DND-41 (cell line): ENCODE results near the gene C19orf33.

Experiments used
- ATAC-seq: fragments of 200-7000 bp; cut with Tn5 transposase; 3 replicates; pipeline ENCODE4 v1.9.1; 2021; ENCODE audit warnings: low read depth; ENCODE audit not compliant: insufficient read depth
- DNase-seq: peaks from one replicate; pipeline ENCODE4 v3.0.0-alpha.2; 2020
- H2AFZ ChIP-seq: 2 replicates; pipeline ENCODE4 v1.6.0; 2012; ENCODE audit warnings: low read depth, low read length
- H3K27ac ChIP-seq: 2 replicates; pipeline ENCODE4 v1.5.1; 2012; ENCODE audit warnings: low read length, inconsistent platforms
- H3K27me3 ChIP-seq: fragments of 200-600 bp; sonication (generic); 2 replicates; pipeline ENCODE4 v1.6.0; 2012; ENCODE audit warnings: low read length, mild to moderate bottlenecking, inconsistent platforms; ENCODE audit not compliant: insufficient read depth, poor library complexity
- H3K36me3 ChIP-seq: 2 replicates; pipeline ENCODE4 v1.5.1; 2012; ENCODE audit warnings: low read length, inconsistent platforms; ENCODE audit not compliant: insufficient read depth
- H3K4me1 ChIP-seq: 2 replicates; pipeline ENCODE4 v1.5.1; 2012; ENCODE audit warnings: mild to moderate bottlenecking, low read length; ENCODE audit not compliant: insufficient read depth
- H3K4me2 ChIP-seq: 2 replicates; pipeline ENCODE4 v1.6.0; 2012; ENCODE audit warnings: mild to moderate bottlenecking, moderate library complexity, low read length, inconsistent platforms; ENCODE audit not compliant: insufficient read depth
- H3K4me3 ChIP-seq, 2 experiments: fragments of 200-600 bp in 1 of 2; shearing (Covaris generic) in 1 of 2; 2 replicates each; pipeline ENCODE4 v1.5.1; 2012 to 2016; ENCODE audit warnings: inconsistent platforms in 2 of 2, low read length in 2 of 2, mild to moderate bottlenecking in 2 of 2, low read depth in 1 of 2, moderate library complexity in 1 of 2
- H3K79me2 ChIP-seq: 2 replicates; pipeline ENCODE4 v1.6.0; 2012; ENCODE audit warnings: low read length, inconsistent platforms; ENCODE audit not compliant: insufficient read depth
- H3K9ac ChIP-seq: 2 replicates; pipeline ENCODE4 v1.6.0; 2012; ENCODE audit warnings: low read depth, mild to moderate bottlenecking, inconsistent platforms, low read length, moderate library complexity
- H3K9me3 ChIP-seq: 2 replicates; pipeline ENCODE4 v1.5.1; 2012; ENCODE audit warnings: low read length, moderate library complexity, mild to moderate bottlenecking, inconsistent platforms; ENCODE audit not compliant: insufficient read depth, severe bottlenecking
- H4K20me1 ChIP-seq: 2 replicates; pipeline ENCODE4 v1.6.0; 2012; ENCODE audit warnings: low read length; ENCODE audit not compliant: insufficient read depth
- CTCF ChIP-seq: IDR thresholded peaks from 2 replicates; pipeline ENCODE4 v1.5.1; 2012; ENCODE audit warnings: borderline replicate concordance, low read length, moderate library complexity, mild to moderate bottlenecking; ENCODE audit not compliant: poor library complexity, severe bottlenecking; ENCODE audit errors: extremely low read depth
- EZH2 ChIP-seq: IDR thresholded peaks from 3 replicates; pipeline ENCODE4 v1.6.1; 2012; ENCODE audit warnings: borderline replicate concordance, low read depth, mild to moderate bottlenecking, moderate library complexity, low read length, inconsistent platforms; ENCODE audit not compliant: severe bottlenecking

Gene C19orf33

GRCh38 chr19:38283271-38283670 lies 20.8 kb upstream of the C19orf33 start:
- Histone ChIP-seq H3K36me3 (no peaks in the 10 kb centered on the region), H3K27ac (no peak overlapping the region), H2AFZ (no peak overlapping the region), H3K9me3 (no peaks in the 10 kb centered on the region), H3K27me3 (no peaks in the 10 kb centered on the region), H3K4me1 (no peaks in the 10 kb centered on the region), H3K4me3 (no peak overlapping the region), H3K9ac (no peak overlapping the region), H3K79me2 (no peaks in the 10 kb centered on the region), H4K20me1 (no peaks in the 10 kb centered on the region), H3K4me2 (no peak overlapping the region)
- ATAC-seq: no peak
- DNase-seq: no peak
- TF ChIP-seq CTCF (no peak), EZH2 (no peak)

GRCh38 chr19:38284422-38284821 lies 19.6 kb upstream of the C19orf33 start:
- ATAC-seq: no peak
- Histone ChIP-seq H3K27me3 (no peaks in the 10 kb centered on the region), H2AFZ (no peak overlapping the region), H3K9me3 (no peaks in the 10 kb centered on the region), H3K9ac (no peak overlapping the region), H3K4me3 (no peak overlapping the region), H3K36me3 (no peaks in the 10 kb centered on the region), H3K4me1 (no peaks in the 10 kb centered on the region), H3K4me2 (no peak overlapping the region), H3K79me2 (no peaks in the 10 kb centered on the region), H3K27ac (no peak overlapping the region), H4K20me1 (no peaks in the 10 kb centered on the region)
- TF ChIP-seq EZH2: no peak
- TF ChIP-seq CTCF: no peak
- no peak for DNase-seq

GRCh38 chr19:38285567-38285966 lies 18.5 kb upstream of the C19orf33 start:
- H3K9me3 ChIP-seq: no peaks in the 10 kb centered on the region
- H3K9ac ChIP-seq: no peak overlapping the region
- H3K27ac ChIP-seq: no peak overlapping the region
- DNase-seq (no peak), ATAC-seq (no peak)
- H3K4me2 ChIP-seq: no peak overlapping the region
- no peak overlapping the region for H2AFZ ChIP-seq
- H3K4me3 ChIP-seq: no peak overlapping the region
- no peaks in the 10 kb centered on the region for H3K27me3 ChIP-seq
- TF ChIP-seq CTCF (no peak), EZH2 (no peak)
- no peaks in the 10 kb centered on the region for H3K36me3 ChIP-seq
- H3K79me2 ChIP-seq: no peaks in the 10 kb centered on the region
- H4K20me1 ChIP-seq: no peaks in the 10 kb centered on the region
- no peaks in the 10 kb centered on the region for H3K4me1 ChIP-seq

- no peak overlapping the region for H3K9ac ChIP-seq
- no peaks in the 10 kb centered on the region for H3K9me3 ChIP-seq
- no peaks in the 10 kb centered on the region for H4K20me1 ChIP-seq
- no peaks in the 10 kb centered on the region for H3K27me3 ChIP-seq
- ATAC-seq (no peak), DNase-seq (no peak)
- no peak overlapping the region for H3K4me3 ChIP-seq
- no peak overlapping the region for H3K27ac ChIP-seq
- TF ChIP-seq EZH2 (no peak), CTCF (no peak)
- H3K4me2 ChIP-seq: no peak overlapping the region
- H2AFZ ChIP-seq: no peak overlapping the region
- H3K4me1 ChIP-seq: no peaks in the 10 kb centered on the region
- H3K36me3 ChIP-seq: no peaks in the 10 kb centered on the region
- H3K79me2 ChIP-seq: no peaks in the 10 kb centered on the region
These were observed 16.4 kb upstream of the C19orf33 start for GRCh38 chr19:38287604-38288003.
